B cell (primary cell): Measurements from ENCODE around the gene RALGAPB. TPM values are rescaled to one million over a fixed set of nuclear protein-coding genes. Genes with fewer than 3 reads are reported as not detected.

ENCODE experiments used
- ATAC-seq: fragments of 200-7000 bp; cut with Tn5 transposase; one replicate; pipeline ENCODE4 v1.10.0; 2021; ENCODE audit warnings: low read depth, mild to moderate bottlenecking, moderate number of reproducible peaks, moderate library complexity
- CTCF ChIA-PET: fragments of 350-600 bp; sonication (Branson Sonifier 250); formaldehyde crosslinking; loops from one replicate; lab custom pipeline; 2021; ENCODE audit warnings: antibody characterized with exemption, inconsistent platforms; lab: Charles Lee
- POLR2A ChIA-PET: fragments of 350-600 bp; sonication (Branson Sonifier 250); formaldehyde crosslinking; loops from one replicate; lab custom pipeline; 2021; ENCODE audit warnings: antibody characterized with exemption; lab: Charles Lee
- DNase-seq: peaks from one replicate; pipeline ENCODE4 v3.0.0; 2013
- H2AFZ ChIP-seq: 2 replicates; pipeline ENCODE4 v1.6.1; 2012; ENCODE audit warnings: mild to moderate bottlenecking, low read depth, low read length; ENCODE audit not compliant: insufficient read depth, poor library complexity, severe bottlenecking
- H3K27ac ChIP-seq, 2 donors: 1 replicate in 1 of 2; 2 replicates in 1 of 2; pipeline ENCODE4 v1.5.1; 2012 to 2013; ENCODE audit warnings: low read length in 2 of 2, mild to moderate bottlenecking in 2 of 2, moderate library complexity in 1 of 2
- H3K27me3 ChIP-seq, 4 experiments: fragments of 200-600 bp in 1 of 4; sonication (generic) in 1 of 4; replicated peaks in 1 of 4; 1 replicate in 2 of 4; 2 replicates in 2 of 4; pipeline versions ENCODE4 v1.6.1 to v1.7.0; 2013 to 2016; ENCODE audit warnings: low read length in 3 of 4, mild to moderate bottlenecking in 2 of 4, mixed read lengths in 1 of 4, moderate library complexity in 1 of 4; ENCODE audit not compliant: insufficient read depth in 4 of 4, control insufficient read depth in 3 of 4; ENCODE audit errors: control extremely low read depth in 1 of 4
- H3K36me3 ChIP-seq, 2 experiments: replicated peaks in 1 of 2; 1 replicate in 1 of 2; 2 replicates in 1 of 2; pipeline versions ENCODE4 v1.6.1 to v1.7.1; 2013; ENCODE audit warnings: low read length in 1 of 2; ENCODE audit not compliant: insufficient read depth in 2 of 2, control insufficient read depth in 1 of 2; ENCODE audit errors: control extremely low read depth in 1 of 2, extremely low read depth in 1 of 2
- H3K4me1 ChIP-seq, 2 donors: fragments of 200-600 bp in 1 of 2; sonication (generic) in 1 of 2; 1 replicate in 1 of 2; 2 replicates in 1 of 2; pipeline versions ENCODE4 v1.5.1 to v1.6.1; 2013 to 2017; ENCODE audit warnings: low read length in 2 of 2; ENCODE audit not compliant: control insufficient read depth in 2 of 2, insufficient read depth in 2 of 2
- H3K4me2 ChIP-seq: replicated peaks from 2 replicates; pipeline ENCODE3; 2012; ENCODE audit warnings: mild to moderate bottlenecking, low read depth, low read length; ENCODE audit not compliant: poor library complexity, severe bottlenecking
- H3K4me3 ChIP-seq, 5 experiments: fragments of 200-600 bp in 1 of 5; sonication (generic) in 1 of 5; 1 replicate in 3 of 5; 2 replicates in 2 of 5; pipeline versions ENCODE4 v1.5.1 to v1.7.0; 2011 to 2016; ENCODE audit warnings: low read length in 4 of 5, mild to moderate bottlenecking in 4 of 5, low read depth in 2 of 5, control low read depth in 1 of 5, moderate library complexity in 1 of 5; ENCODE audit not compliant: insufficient read depth in 1 of 5; ENCODE audit errors: control extremely low read depth in 1 of 5, extremely low read depth in 1 of 5
- H3K79me2 ChIP-seq: fragments of 200-600 bp; sonication (generic); one replicate; pipeline ENCODE4 v1.6.0; 2016; ENCODE audit warnings: low read length; ENCODE audit not compliant: control insufficient read depth, insufficient read depth
- H3K9ac ChIP-seq: fragments of 200-600 bp; sonication (generic); 2 replicates; pipeline ENCODE4 v1.6.1; 2017; ENCODE audit warnings: mild to moderate bottlenecking, low read length, moderate library complexity
- H3K9me3 ChIP-seq, 3 donors: one replicate each; pipeline versions ENCODE4 v1.6.1 to v1.7.1; 2013; ENCODE audit warnings: low read length in 2 of 3; ENCODE audit not compliant: control insufficient read depth in 2 of 3, insufficient read depth in 1 of 3; ENCODE audit errors: control extremely low read depth in 1 of 3
- H4K20me1 ChIP-seq: 2 replicates; pipeline ENCODE4 v1.6.0; 2012; ENCODE audit warnings: mild to moderate bottlenecking, low read length; ENCODE audit not compliant: insufficient read depth, control insufficient read depth, poor library complexity, severe bottlenecking
- H3K27ac Mint-ChIP-seq: one replicate; pipeline ENCODE4 v1.8.0; 2021; ENCODE audit warnings: mixed read lengths
- H3K27me3 Mint-ChIP-seq: one replicate; pipeline ENCODE4 v1.8.0; 2021; ENCODE audit warnings: mixed read lengths
- H3K4me1 Mint-ChIP-seq: one replicate; pipeline ENCODE4 v1.8.0; 2021; ENCODE audit warnings: mixed read lengths
- H3K4me3 Mint-ChIP-seq: one replicate; pipeline ENCODE4 v1.8.0; 2021; ENCODE audit warnings: mixed read lengths
- H3K9me3 Mint-ChIP-seq: one replicate; pipeline ENCODE4 v1.8.0; 2022; ENCODE audit warnings: mixed read lengths; ENCODE audit not compliant: insufficient read depth
- EZH2 ChIP-seq: IDR thresholded peaks from 2 replicates; pipeline ENCODE4 v1.6.1; 2012; ENCODE audit warnings: borderline replicate concordance, low read depth, mild to moderate bottlenecking, moderate library complexity, low read length; ENCODE audit not compliant: insufficient read depth, poor library complexity, severe bottlenecking
- WGBS: methylation state at CpG from one replicate; pipeline ENCODE4 v1.1.5; 2013; ENCODE audit warnings: missing lambda C conversion rate; ENCODE audit not compliant: insufficient coverage; 5-methylcytosine and 5-hydroxymethylcytosine counted together
- intact Hi-C: fragments of 100-400 bp; cut with micrococcal nuclease; formaldehyde crosslinking; loops from one replicate; pipeline ENCODE4 v1.10.0; 2022
- polyA plus RNA-seq: library from polyadenylated mRNA; depleted of rRNA; stranded (reverse); fragments of >200 nt; gene quantifications from 2 replicates; pipeline ENCODE4 v1.2.3, GENCODE V29; 2012
- total RNA-seq, 2 donors: library from RNA; stranded (reverse); fragments of 120-200 nt in 1 of 2; gene quantifications; 1 replicate in 1 of 2; 2 replicates in 1 of 2; pipeline versions ENCODE4 v1.2.3 to v1.2.4, GENCODE V29; 2013 to 2022
- TF ChIP-seq, protein P1 (sequence below): fragments of 200-600 bp; IDR thresholded peaks from one replicate; pipeline ENCODE4 v1.8.0; 2022; ENCODE audit warnings: antibody characterized with exemption, mild to moderate bottlenecking

Gene RALGAPB
- total and polyA plus RNA-seq, 2 donors (not counting 1 experiment from before 2014, with no cell fraction given), result 15.0 to 58.3 TPM

DNA sequence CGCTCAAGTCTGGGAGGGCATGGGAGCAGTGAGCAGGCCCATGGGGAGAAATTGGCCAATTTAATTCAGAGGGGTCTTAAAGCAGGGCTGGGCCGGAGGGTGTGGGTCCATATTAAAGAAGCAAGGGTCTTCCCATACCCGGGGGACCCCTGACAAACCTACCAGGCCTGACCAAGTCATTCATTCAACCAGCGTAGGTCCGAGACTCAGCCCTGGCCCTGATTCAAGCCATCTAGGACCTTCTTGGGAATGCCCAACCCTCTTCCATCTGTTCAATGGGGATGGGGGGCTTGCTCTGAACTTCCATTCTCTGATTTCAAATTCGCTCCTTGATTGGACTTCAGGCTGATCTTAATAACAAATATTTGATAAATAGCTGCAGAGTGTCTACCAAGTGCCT lies 115.7 kb downstream of the RALGAPB start:
- no peak overlapping the region for H2AFZ ChIP-seq
- ChIA-PET CTCF (no interaction called here), POLR2A (no interaction called here)
- no peaks in the 10 kb centered on the region for H3K79me2 ChIP-seq
- no peaks in the 10 kb centered on the region for H3K9me3 ChIP-seq
- TF ChIP-seq, protein P1, sequence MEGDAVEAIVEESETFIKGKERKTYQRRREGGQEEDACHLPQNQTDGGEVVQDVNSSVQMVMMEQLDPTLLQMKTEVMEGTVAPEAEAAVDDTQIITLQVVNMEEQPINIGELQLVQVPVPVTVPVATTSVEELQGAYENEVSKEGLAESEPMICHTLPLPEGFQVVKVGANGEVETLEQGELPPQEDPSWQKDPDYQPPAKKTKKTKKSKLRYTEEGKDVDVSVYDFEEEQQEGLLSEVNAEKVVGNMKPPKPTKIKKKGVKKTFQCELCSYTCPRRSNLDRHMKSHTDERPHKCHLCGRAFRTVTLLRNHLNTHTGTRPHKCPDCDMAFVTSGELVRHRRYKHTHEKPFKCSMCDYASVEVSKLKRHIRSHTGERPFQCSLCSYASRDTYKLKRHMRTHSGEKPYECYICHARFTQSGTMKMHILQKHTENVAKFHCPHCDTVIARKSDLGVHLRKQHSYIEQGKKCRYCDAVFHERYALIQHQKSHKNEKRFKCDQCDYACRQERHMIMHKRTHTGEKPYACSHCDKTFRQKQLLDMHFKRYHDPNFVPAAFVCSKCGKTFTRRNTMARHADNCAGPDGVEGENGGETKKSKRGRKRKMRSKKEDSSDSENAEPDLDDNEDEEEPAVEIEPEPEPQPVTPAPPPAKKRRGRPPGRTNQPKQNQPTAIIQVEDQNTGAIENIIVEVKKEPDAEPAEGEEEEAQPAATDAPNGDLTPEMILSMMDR, result no peak
- TF ChIP-seq EZH2, result no peak
- no peaks in the 10 kb centered on the region for H3K9me3 Mint-ChIP-seq
- ATAC-seq, result no peak
- H3K4me1 ChIP-seq, result no peaks in the 10 kb centered on the region
- no peaks in the 10 kb centered on the region for H4K20me1 ChIP-seq
- no peak overlapping the region for H3K4me2 ChIP-seq
- H3K4me3 Mint-ChIP-seq, result no peak overlapping the region
- no peak overlapping the region for H3K9ac ChIP-seq
- intact Hi-C loops, result no loop called here
- no peak overlapping the region for H3K27ac Mint-ChIP-seq
- no peak for DNase-seq
- no peak overlapping the region for H3K4me3 ChIP-seq
- WGBS, result 100% methylated on average over 3 of the region's 6 CpGs
- no peaks in the 10 kb centered on the region for H3K36me3 ChIP-seq
- peaks cover 0 to 15% (median 3%) of the 10 kb centered on the region in 4 experiments for H3K27me3 ChIP-seq
- H3K27ac ChIP-seq, result no peak overlapping the region
- H3K27me3 Mint-ChIP-seq, result peaks cover 13% of the 10 kb centered on the region
- no peaks in the 10 kb centered on the region for H3K4me1 Mint-ChIP-seq

DNA sequence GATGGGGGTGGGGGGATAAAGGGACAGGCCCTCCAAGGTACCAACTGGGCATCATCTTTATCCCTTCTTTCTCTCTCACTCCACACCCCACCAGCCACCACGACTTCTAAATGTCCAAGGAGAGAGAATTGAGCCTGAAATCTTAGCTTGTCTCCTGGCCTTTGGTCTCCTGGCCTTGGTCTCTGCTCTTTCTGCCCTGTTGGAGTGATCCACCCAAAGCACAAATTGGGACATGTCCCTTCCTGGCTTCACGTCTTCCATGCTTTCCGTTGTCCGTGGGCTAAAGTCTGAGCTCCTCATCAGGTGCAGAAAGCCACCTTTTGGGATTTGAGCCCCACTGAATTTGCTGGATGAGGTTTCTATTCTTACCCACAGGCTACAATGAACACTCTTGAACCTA lies 116.7 kb downstream of the RALGAPB start:
- no peak overlapping the region for H3K4me3 Mint-ChIP-seq
- ATAC-seq, result no peak
- DNase-seq, result no peak
- Histone ChIP-seq H3K9me3 (no peaks in the 10 kb centered on the region), H2AFZ (no peak overlapping the region), H3K27ac (no peak overlapping the region), H3K4me3 (no peak overlapping the region), H3K4me1 (no peaks in the 10 kb centered on the region), H3K36me3 (no peaks in the 10 kb centered on the region), H3K27me3 (peaks cover 0 to 15% (median 2%) of the 10 kb centered on the region in 4 experiments), H3K9ac (no peak overlapping the region), H3K79me2 (no peaks in the 10 kb centered on the region), H3K4me2 (no peak overlapping the region), H4K20me1 (no peaks in the 10 kb centered on the region)
- intact Hi-C loops, result no loop called here
- no peaks in the 10 kb centered on the region for H3K9me3 Mint-ChIP-seq
- H3K27ac Mint-ChIP-seq, result no peak overlapping the region
- TF ChIP-seq, protein P1, result no peak
- no peak for TF ChIP-seq EZH2
- ChIA-PET POLR2A (no interaction called here), CTCF (no interaction called here)
- no peaks in the 10 kb centered on the region for H3K4me1 Mint-ChIP-seq
- H3K27me3 Mint-ChIP-seq, result peaks cover 13% of the 10 kb centered on the region
- WGBS, result 88% methylated on average over 4 of the region's 4 CpGs
